ENCODE data around the gene SH2D2A. TPM values are rescaled to one million over a fixed set of nuclear protein-coding genes. Genes with fewer than 3 reads are reported as not detected.
"Not testable (repeated sequence)": the region's sequence is repeated elsewhere in the genome, so short reads cannot be mapped to it uniquely, and the experiment has no call there.

The SH2D2A gene
- total and polyA plus RNA-seq, 2 donors (not counting 1 experiment from before 2014, with no cell fraction given): 0.73 to 2.1 TPM

GRCh38 chr1:156765666-156766065 is 51.0 kb downstream of the SH2D2A start:
- peaks cover 21 to 24% of the 10 kb centered on the region in 2 donors for H3K4me1 ChIP-seq (ENCODE audit: control insufficient read depth in 2 of 2, insufficient read depth in 2 of 2, low read length in 2 of 2)
- TF ChIP-seq CTCF (IDR thresholded peaks at IDR 0.05): no peak
- TF ChIP-seq EZH2 (IDR thresholded peaks at IDR 0.05; ENCODE audit: borderline replicate concordance, insufficient read depth, low read depth, low read length, poor library complexity, severe bottlenecking): no peak
- no peaks in the 10 kb centered on the region for H3K27me3 ChIP-seq (replicated peaks in 1 of 4; ENCODE audit: control extremely low read depth in 1 of 4, control insufficient read depth in 3 of 4, insufficient read depth in 4 of 4, low read length in 3 of 4)
- DNase-seq: no peak
- no peak overlapping the region for H3K9ac ChIP-seq (ENCODE audit: low read length)
- peak overlapping the region; percentile 82 for H2AFZ ChIP-seq (ENCODE audit: insufficient read depth, low read depth, low read length, poor library complexity, severe bottlenecking)
- WGBS (ENCODE audit: insufficient coverage): 93% methylated on average over 2 of the region's 5 CpGs
- no peak for ATAC-seq (ENCODE audit: low read depth)
- H3K79me2 ChIP-seq (ENCODE audit: control insufficient read depth, insufficient read depth, low read length): peaks cover 33% of the 10 kb centered on the region
- Mint-ChIP-seq H3K9me3 (ENCODE audit: insufficient read depth) (no peaks in the 10 kb centered on the region), H3K4me3 (no peak overlapping the region), H3K27me3 (no peaks in the 10 kb centered on the region), H3K27ac (no peak overlapping the region), H3K4me1 (peaks cover 19% of the 10 kb centered on the region)
- no peak overlapping the region for H3K27ac ChIP-seq (ENCODE audit: low read length in 2 of 2)
- no peaks in the 10 kb centered on the region for H4K20me1 ChIP-seq (ENCODE audit: control insufficient read depth, insufficient read depth, low read length, poor library complexity, severe bottlenecking)
- no peaks in the 10 kb centered on the region for H3K9me3 ChIP-seq (ENCODE audit: control extremely low read depth in 1 of 3, control insufficient read depth in 2 of 3, insufficient read depth in 1 of 3, low read length in 2 of 3)
- peaks cover 0 to 7% of the 10 kb centered on the region in 2 experiments for H3K36me3 ChIP-seq (replicated peaks in 1 of 2; ENCODE audit: control extremely low read depth in 1 of 2, control insufficient read depth in 1 of 2, extremely low read depth in 1 of 2, insufficient read depth in 2 of 2, low read length in 1 of 2)
- no peak overlapping the region for H3K4me2 ChIP-seq (replicated peaks; ENCODE audit: low read depth, low read length, poor library complexity, severe bottlenecking)
- intact Hi-C loops (cut with micrococcal nuclease): loop anchor here (5.0 kb wide), 1 partner anchor 78 kb away; no protein-coding TSS in a partner anchor
- POLR2A ChIA-PET: interaction anchor here (0.6 to 3.1 kb wide), 3 partner anchors 8 to 25 kb away, joined by 5 to 43 read pairs (median 24); partner anchors contain the start of genes HDGF and MRPL24
- H3K4me3 ChIP-seq (ENCODE audit: control extremely low read depth in 1 of 5, extremely low read depth in 1 of 5, insufficient read depth in 1 of 5, low read depth in 2 of 5, low read length in 4 of 5): no peak overlapping the region
- CTCF ChIA-PET: interaction anchor here (2.1 to 9.0 kb wide), 3 partner anchors 14 to 38 kb away, joined by 15 to 87 read pairs (median 18); partner anchors contain the start of genes HDGF, ISG20L2, METTL25B and MRPL24

- H3K9me3 Mint-ChIP-seq (ENCODE audit: insufficient read depth); H3K9me3 ChIP-seq (ENCODE audit: control extremely low read depth in 1 of 3, control insufficient read depth in 2 of 3, insufficient read depth in 1 of 3, low read length in 2 of 3); H3K4me3 Mint-ChIP-seq; H3K9ac ChIP-seq (ENCODE audit: low read length); H3K27ac ChIP-seq (ENCODE audit: low read length in 2 of 2); H3K27me3 ChIP-seq (replicated peaks in 1 of 4; ENCODE audit: control extremely low read depth in 1 of 4, control insufficient read depth in 3 of 4, insufficient read depth in 4 of 4, low read length in 3 of 4); H3K4me3 ChIP-seq (ENCODE audit: control extremely low read depth in 1 of 5, extremely low read depth in 1 of 5, insufficient read depth in 1 of 5, low read depth in 2 of 5, low read length in 4 of 5); DNase-seq; H3K27ac Mint-ChIP-seq; H2AFZ ChIP-seq (ENCODE audit: insufficient read depth, low read depth, low read length, poor library complexity, severe bottlenecking); H3K36me3 ChIP-seq (replicated peaks in 1 of 2; ENCODE audit: control extremely low read depth in 1 of 2, control insufficient read depth in 1 of 2, extremely low read depth in 1 of 2, insufficient read depth in 2 of 2, low read length in 1 of 2); H3K4me2 ChIP-seq (replicated peaks; ENCODE audit: low read depth, low read length, poor library complexity, severe bottlenecking); H3K27me3 Mint-ChIP-seq; H4K20me1 ChIP-seq (ENCODE audit: control insufficient read depth, insufficient read depth, low read length, poor library complexity, severe bottlenecking); POLR2A ChIA-PET; ATAC-seq (ENCODE audit: low read depth): not testable (repeated sequence)
- 100% methylated on average over 9 of the region's 15 CpGs for whole genome bisulfite sequencing (ENCODE audit: insufficient coverage)
- peaks cover 17% of the 10 kb centered on the region for H3K4me1 Mint-ChIP-seq
- Histone ChIP-seq H3K79me2 (ENCODE audit: control insufficient read depth, insufficient read depth, low read length) (peaks cover 28% of the 10 kb centered on the region), H3K4me1 (ENCODE audit: control insufficient read depth in 2 of 2, insufficient read depth in 2 of 2, low read length in 2 of 2) (peaks cover 20 to 24% of the 10 kb centered on the region in 2 donors)
- CTCF ChIA-PET: interaction anchor here (0.7 to 9.0 kb wide), 2 partner anchors 10 to 37 kb away, joined by 3 to 87 read pairs; partner anchors contain the start of genes ISG20L2 and METTL25B
- intact Hi-C loops (cut with micrococcal nuclease): loop anchor here (5.0 kb wide), 1 partner anchor 78 kb away; no protein-coding TSS in a partner anchor
These were observed 51.5 kb downstream of the SH2D2A start for GRCh38 chr1:156765136-156765535.

Measured in B cell (primary cell).